T-helper 2 cell treated with Interferon-gamma antibody and Interleukin-4, amounts not matched to agents 100 ng/mL and 5 ng/mL, for 36 hours (primary cell): Measurements from ENCODE around the gene STXBP5. TPM values are rescaled to one million over a fixed set of nuclear protein-coding genes. Genes with fewer than 3 reads are reported as not detected.

Experiments
- intact Hi-C: fragments of 100-400 bp; cut with micrococcal nuclease; formaldehyde crosslinking; loops from one replicate; pipeline ENCODE4 v1.15.1; 2023
- total RNA-seq: library from RNA; stranded (reverse); gene quantifications from 2 replicates; pipeline ENCODE4 v1.2.3, GENCODE V29; 2022

The STXBP5 gene
- total RNA-seq, 1 donor from 2014 or later, result 19.6 TPM

GRCh38 chr6:147429794-147430193 is 225.6 kb downstream of the STXBP5 start:
- intact Hi-C loops, result no loop called here

- intact Hi-C loops, result no loop called here
These were observed 226.6 kb downstream of the STXBP5 start for GRCh38 chr6:147430811-147431210.

- intact Hi-C loops, result no loop called here
These were observed 229.9 kb downstream of the STXBP5 start for GRCh38 chr6:147434076-147434475.

- intact Hi-C loops, result no loop called here
These were observed 230.3 kb downstream of the STXBP5 start for GRCh38 chr6:147434516-147434915.

GRCh38 chr6:147437615-147438014 is 233.4 kb downstream of the STXBP5 start:
- intact Hi-C loops, result no loop called here

- intact Hi-C loops, result no loop called here
These were observed 234.7 kb downstream of the STXBP5 start for GRCh38 chr6:147438758-147439528.
